GM18517 (cell line): Measurements from ENCODE around the gene CTNNAL1.
"Not testable (repeated sequence)": the region's sequence is repeated elsewhere in the genome, so short reads cannot be mapped to it uniquely, and the experiment has no call there.

ENCODE experiments used
- ATAC-seq: cut with Tn5 transposase; IDR thresholded peaks from one replicate; pipeline ENCODE4 v1.9.1; 2021; ENCODE audit warnings: mild to moderate bottlenecking, moderate library complexity; ENCODE audit not compliant: unreplicated experiment

CTNNAL1 gene

DNA sequence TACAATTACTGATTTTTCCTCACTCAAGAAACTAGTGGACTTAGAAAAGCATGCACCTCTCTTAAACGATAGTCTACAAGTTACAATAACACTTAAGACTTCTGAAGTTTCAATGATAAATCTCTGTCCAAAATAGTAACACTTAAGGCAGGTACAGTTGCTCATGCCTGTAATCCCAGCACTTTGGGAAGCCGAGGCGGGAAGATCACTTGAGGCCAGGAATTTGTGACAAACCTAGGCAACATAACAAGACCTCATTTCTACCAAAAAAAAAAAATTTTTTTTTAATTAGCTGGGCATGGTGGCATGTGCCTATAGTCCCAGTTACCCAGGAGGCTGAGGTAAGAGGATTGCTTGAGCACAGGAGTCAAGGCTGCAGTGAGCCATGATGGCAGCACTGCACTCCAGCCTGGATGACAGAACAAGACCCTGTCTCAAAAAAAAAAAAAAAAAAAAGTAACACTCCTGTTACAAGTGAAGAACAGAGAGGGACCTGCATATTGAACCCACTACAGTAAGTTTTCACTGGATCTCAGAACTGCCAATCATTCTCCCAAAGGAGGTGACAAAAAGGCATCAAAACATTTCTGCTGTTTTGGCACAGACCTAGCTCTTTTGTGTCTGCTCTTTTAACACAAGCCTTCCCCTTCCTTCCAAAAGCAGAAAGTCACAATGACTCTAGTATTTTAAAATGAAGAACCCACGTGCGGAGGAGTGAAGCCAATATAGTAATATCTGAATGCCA, 75.6 kb downstream of the CTNNAL1 start:
- no peak for ATAC-seq

DNA sequence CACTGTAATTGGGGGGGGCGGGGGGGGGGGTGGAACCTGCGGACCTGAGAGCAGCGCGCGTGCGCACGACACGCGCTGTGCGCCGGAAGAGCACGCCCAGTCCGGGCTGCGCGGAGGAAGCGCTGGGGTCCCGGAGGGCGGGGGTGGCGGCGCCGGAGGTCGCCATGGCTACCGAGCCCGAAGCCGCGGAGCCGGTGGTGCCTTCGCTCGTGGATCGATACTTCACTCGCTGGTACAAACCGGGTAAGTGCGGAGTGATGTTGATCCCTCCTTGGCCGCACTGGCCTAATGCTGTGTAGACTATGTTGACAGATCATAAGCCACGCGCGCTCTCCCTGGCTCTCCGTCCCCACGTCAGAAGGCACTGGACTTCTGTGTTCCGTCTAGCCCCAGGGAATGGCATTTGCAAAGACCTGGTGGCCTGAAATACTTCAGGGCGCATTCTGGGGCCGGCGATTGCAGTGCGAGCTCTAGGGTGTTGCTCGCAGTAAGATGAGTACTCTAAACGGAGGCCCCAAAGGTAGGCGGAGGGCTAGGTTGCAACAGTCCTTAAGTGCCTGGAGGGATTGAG, 78.9 kb downstream of the CTNNAL1 start, which contains the start of gene ABITRAM:
TSS of gene ABITRAM (plus strand) at position 78 of the 571 bp plus-strand sequence. CDS start at position 165, 87 bp downstream.
- ATAC-seq = peak; percentile 62

DNA sequence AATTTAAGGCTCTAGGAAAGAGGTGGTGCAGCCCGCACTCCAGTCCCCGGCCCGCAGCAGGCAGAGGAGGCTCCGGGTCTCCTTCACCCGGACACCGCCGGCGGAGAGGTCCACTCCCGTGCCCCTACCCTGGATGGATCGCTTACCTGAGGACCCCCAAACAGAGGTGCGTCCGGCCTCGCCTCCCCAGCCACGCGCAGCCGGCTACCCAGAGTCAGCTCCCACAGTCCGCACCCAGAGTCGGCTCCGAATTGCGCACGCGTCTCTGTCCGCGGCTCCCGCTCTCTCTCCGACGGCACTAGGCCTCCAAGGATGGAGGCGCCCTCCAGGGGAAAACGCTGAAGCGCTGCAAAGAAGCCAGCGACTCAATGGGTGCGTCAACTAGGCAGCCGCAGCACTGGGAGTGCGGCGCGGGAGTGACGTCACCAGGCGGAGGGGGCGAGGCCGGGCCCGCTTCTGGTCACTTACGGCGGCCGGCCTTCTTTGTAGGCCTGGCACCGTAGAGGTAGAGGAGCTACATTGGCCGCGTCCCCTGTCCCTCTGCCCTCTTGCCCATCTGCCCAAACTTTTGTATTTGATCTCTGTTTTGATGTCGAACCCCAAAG, 79.5 kb downstream of the CTNNAL1 start, which contains the start of gene ELP1:
TSS of gene ELP1 (minus strand) at position 407 of the 605 bp plus-strand sequence. CDS start 2,978 bp downstream, outside the sequence.
- ATAC-seq = peak; percentile 78

DNA sequence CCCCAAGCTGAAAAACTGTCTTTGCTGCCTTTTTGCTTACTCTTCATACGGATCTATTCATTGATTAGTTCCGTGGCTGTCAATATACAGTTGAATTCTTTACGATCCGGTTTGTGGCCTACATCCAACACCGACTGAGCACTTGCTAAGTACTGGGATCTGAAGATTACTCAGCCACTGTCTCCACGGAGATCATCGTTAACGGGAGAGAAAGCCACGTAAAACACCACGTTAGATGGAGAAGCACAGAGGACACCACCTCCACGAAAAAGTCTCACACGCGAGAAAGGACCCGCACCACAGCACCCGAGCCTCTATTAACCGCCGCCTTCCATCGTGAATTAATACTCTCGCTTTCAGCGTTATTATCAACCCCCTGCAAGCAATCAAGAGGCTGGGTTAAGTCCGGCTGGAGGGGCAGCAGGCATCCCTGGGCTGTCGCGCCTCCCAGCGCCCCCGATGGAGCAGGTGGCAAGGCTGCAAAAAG, 80.0 kb downstream of the CTNNAL1 start:
- ATAC-seq = no peak

DNA sequence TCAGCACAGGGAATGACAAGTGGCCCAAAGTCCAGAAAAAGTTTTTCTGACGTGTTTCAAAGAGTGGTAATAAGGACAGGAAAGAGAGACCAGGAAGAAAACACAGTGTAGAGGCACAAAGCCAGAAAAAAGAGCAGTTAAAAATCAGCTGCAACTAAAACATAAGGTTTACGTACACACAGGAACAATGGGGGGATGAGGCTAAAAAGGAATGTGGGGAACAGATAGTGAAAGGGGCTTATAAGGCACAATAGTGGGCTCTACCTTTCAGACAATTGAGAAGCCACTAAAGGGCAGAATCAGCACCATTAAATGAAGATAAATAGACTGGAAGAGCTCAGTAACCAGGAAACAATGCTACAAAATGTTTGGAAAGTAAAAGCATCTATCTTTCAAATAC, 84.9 kb downstream of the CTNNAL1 start:
- no peak for ATAC-seq

DNA sequence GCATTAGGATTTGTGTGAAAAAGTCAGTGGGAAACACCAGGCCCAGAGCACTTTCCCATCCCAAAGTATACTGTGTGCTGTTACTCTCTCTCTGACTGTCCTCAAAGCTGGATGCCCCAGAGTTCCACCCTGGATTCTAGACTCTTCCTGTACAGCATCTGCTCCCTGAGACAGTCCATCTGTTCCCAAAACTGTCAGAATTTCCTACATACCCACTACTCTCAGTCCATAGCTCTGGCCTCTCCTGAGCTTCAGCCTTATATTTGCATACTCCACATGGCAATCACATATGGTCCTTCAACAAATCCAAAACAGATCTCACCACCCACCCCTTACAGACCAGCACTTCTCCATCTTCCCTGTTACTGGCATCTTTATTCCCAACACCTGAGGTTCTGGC, 88.8 kb downstream of the CTNNAL1 start:
- ATAC-seq = no peak

DNA sequence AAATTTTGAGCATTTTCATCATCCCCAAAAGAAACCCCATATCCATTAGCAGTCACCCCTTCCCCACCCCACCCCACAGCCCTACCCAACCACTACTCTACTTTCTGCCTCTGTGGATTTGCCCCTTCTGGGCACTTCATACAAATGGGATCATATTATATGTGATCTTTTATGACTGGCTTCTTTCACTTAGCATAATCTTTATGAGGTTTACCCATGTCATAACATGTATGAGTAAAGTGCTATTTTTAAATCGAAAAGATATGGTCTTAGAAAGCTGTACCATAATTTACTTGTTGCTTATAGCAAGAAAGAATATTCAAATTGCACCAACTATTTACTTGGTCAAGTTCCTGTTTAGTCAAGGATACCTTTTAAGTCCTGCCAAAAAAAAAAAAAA, 92.1 kb downstream of the CTNNAL1 start:
- no peak for ATAC-seq

DNA sequence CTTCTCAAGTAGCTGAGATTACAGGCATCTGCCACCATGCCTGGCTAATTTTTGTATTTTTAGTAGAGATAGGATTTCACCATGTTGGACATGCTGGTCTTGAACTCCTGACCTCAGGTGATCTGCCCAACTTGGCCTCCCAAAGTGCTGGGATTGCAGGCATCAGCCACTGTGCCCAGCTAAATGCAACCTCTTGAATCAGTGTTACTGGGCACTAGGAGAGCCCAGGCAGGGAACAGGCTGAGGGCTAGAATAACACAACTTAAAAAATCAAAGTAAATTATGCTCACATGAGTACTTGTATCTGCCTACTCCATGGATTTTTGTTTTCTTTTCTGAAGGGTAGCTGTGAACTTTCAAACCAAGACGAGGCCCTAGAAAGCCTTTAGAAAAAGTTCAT, 92.9 kb downstream of the CTNNAL1 start:
- not testable (repeated sequence) for ATAC-seq

DNA sequence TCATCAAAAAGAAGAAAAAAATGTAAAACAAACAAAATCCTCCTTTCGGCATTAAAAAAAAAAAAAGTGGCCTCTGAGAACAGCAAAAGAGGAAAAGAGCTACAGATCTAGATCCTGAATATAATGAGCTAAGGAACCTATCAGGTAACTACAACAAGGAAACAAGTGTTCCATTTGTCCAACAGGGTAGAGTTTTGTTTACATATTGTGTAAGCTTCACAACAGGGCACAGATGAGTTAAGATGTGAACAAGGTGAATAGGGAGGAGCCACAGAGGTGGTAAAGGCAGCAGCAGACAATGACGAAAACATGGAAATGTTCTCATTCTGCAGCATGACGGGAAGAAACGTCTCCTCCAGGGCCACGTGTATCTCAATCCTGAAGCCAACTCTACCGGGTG, 93.8 kb downstream of the CTNNAL1 start:
- no peak for ATAC-seq

DNA sequence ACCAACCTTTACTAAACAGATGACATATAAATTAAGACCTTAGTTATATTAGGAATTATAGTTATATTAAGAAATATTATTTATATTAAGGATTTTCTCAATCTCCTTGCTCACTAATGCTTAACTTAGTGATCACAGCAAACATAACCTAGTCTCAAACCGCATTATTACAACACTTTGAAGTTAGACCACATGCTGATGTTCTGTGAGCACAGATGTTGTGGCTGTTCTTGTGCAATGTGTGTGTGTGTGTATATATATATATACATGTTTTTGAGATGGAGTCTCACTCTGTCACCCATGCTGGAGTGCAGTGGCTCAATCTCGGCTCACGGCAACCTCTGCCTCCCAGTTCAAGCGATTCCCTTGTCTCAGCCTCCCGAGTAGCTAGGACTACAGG, 99.9 kb downstream of the CTNNAL1 start:
- ATAC-seq = no peak

DNA sequence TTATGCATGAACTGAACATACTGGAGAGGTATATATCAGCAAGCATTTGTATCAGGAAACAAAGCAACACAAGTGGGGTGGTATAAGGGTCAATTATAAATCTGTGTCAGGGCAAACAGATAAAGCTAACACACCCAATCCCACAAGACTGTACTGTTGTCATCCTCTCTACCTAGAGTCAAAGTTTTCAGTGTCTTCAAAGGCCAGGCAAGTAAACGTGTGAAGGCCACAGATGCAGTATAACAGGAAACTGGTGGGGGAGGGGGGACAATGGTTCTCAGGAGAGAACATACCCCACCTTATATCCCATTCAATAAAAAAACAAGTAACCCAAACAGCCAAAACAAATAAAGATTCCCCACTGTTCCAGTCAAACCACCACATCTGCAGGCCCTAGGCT, 101.5 kb downstream of the CTNNAL1 start:
- no peak for ATAC-seq

DNA sequence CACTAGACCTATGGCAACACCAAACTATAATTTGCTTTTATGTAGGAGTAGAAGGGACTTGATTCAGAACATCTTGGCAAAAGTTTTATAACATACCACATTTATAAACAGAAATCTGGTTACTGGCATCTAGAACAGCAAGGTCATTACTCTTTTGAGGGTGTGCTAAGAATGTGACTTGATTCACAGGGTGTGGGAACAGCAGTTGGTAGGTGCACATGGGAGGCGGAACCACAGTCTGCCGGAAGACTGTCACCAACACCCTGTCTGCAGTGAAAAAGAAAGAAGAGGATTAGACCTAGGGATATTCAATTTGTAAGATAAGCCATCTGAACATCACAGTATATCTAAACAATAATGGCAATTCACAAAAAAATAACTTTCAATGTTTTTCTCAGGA, 102.4 kb downstream of the CTNNAL1 start:
- no peak for ATAC-seq

DNA sequence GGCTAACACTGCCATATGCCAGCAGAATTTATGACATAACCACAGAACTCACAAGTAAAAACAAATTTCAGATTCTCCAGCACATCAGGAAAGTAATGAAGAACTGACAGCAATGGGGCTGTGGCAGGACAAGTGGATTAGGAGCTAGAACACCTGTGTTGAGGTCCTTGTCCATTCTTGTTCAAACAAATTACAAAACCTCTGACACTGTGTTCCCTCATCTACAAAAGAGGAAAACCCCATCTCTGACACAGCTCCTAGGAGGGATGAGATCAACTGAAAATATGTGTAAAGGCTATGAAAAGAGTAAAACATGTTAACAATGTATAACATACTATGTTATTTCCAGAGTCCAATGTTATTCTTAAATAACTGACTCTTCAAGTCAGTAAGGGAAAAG, 102.9 kb downstream of the CTNNAL1 start:
- ATAC-seq = no peak

DNA sequence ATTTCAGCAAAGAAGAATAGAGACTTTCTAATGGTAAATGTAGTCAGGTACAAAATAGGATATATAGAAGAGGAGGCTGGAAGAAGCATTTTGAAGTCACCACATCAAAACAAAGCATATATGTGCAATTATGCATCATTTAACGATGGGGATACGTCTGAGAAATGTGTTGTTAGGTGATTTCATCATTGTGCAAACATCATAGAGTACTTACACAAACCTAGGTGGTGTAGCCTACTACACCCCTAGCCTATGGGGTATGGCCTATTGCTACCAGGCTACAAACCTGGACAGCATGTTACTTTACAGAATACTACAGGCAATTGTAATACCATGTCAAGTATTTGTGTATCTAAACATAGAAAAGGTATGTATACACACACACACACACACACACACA, 107.8 kb downstream of the CTNNAL1 start:
- no peak for ATAC-seq

DNA sequence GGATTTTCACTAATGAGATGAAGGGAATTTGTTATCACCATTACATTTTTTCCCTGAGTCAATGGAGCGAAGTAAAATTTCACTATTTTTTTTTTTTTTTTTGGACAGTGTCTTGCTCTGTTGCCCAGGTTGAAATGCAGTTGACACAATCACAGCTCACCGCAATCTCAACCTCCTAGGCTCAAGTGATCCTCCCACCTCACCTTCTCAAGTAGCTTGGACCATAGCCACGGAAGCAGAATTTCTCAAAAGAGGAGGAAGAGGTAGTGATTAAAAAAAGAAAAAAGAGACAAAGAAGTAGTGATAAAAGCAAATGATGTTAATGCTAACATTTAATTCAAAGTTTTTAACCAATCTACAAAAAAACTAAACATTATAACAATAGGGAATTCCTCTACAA, 109.1 kb downstream of the CTNNAL1 start:
- no peak for ATAC-seq

DNA sequence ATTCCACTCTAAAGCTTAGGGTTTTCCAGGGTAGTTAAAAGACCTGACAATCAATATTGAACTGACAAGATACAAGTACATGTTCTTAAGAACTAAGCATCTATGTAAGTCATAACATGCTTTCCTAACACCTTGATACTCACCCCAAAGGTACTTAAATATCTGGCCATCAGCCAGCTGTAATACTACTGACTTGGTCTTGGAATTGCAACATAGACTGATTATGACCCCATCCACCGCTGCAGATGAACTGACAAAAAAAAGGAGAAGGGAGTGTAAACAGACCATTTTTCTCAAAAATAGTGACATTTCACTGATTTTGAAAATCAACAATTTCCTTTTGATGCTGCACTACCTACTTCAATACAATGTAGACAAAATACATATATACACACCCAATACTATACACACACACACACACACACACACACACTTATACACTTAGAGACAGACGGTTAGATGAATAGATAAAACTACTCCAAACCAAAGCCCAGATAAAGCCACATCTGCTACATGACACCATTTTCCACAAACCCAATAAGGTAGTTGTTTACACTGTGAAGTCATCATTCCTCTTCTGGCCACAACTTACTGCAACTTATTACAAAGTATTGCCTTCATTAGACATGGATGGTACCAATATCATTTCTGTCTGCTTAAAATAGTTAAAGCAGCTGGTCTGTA, 109.7 kb downstream of the CTNNAL1 start:
- ATAC-seq = no peak

DNA sequence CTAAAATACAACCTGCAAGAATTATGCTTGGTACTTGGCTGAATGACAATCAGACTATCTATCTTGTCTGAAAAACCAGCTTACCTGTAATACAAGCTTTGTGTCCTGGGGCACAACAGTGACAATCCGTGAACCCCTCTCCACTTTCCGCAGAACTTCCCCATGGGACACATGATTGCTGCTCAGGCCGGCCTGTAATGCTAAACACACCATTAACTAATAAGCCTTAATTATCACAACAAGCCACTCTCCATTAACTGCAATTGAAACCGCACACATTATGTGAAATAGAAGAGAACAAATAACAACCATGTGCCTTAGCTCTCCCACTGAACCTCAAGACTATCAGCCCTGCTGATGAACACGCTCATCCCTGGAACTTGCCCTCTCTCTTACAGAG, 113.1 kb downstream of the CTNNAL1 start:
- ATAC-seq = no peak

DNA sequence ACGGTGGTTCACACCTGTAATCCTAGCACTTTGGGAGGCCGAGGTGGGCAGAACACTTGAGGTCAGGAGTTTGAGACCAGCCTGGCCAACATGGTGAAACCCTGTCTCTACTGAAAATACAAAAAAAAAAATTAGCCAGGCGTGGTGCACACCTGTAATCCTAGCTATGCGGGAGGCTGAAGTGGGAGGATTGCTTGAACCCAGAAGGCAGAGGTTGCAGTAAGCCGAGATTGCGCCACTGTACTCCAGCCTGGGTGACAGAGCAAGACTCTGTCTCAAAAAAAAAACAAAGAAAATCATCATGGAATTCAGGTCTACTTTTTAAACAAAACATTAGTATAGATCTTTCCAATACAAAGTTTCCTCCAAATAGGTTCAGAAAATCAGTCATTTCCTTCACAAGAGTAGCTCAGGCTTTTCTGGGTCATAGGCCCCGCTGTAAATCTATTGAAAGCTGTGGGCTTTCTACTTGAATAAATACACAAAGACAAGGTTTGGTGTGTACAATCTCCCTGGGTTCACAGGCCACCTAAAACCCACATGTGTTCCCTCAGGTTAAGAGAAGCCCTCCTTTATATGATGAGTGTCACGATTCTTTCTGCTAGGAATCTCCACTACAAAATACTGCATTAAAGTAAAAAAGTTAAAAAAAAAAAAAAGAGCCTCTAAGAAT, 114.1 kb downstream of the CTNNAL1 start:
- not testable (repeated sequence) for ATAC-seq

DNA sequence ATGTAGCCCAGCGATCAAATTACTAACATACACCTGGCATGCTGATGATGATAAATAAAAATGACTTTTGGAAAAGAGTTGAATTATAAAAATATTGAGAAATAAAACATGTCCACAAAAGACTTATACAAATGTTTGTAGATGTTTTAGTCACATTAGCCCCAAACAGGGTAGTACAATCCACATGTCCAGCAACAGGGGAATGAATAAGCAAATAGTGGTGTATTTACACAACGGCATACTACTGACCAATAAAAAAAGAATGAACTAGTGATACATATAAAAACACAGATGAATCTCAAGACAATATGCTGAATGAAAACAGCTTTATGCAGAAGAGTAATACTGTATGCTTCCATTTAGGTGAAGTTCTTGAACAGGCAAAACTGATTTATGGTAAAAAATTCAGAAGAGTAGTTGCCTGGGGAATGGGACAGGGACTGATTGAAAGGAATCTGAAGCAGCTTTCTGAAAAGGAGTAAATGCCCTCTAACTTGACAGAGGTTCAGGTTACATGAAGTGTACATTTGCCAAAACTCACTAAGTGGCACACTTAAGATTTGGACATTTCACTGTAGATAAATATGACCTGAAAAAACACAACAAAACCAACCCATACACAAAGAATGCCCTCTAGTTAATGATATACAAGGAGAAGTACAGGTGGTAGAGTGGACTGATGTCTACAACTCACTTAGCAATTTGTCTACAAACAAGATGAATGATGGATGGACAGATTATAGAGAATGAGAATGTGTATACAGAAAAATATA, 115.8 kb downstream of the CTNNAL1 start:
- no peak for ATAC-seq
